ENCODE measurements around the gene HNRNPH1. TPM values are rescaled to one million over a fixed set of nuclear protein-coding genes. Genes with fewer than 3 reads are reported as not detected.

HNRNPH1 gene
- total and polyA plus RNA-seq, 10 donors: 214 to 931 (median 693) TPM

GRCh38 chr5:179572386-179572785 lies 51.1 kb downstream of the HNRNPH1 start:
- intact Hi-C loops (cut with DNase I; ENCODE audit: low total_unique reads): no loop called here
- Histone ChIP-seq H3K27ac (no peak overlapping the region), H3K36me3 (peaks cover 0 to 99% (median 82%) of the 10 kb centered on the region in 6 donors), H3K4me1 (peaks cover 0 to 12% (median 2%) of the 10 kb centered on the region in 6 donors), H3K9me3 (no peaks in the 10 kb centered on the region), H3K27me3 (replicated peaks in 1 of 7) (no peaks in the 10 kb centered on the region), H3K4me3 (no peak overlapping the region)
- peak; percentile 54 for DNase-seq
- TF ChIP-seq CTCF (IDR thresholded peaks at IDR 0.05 in 8 of 11, conservative IDR thresholded peaks at IDR 0.05 in 3 of 11) (no peak), POLR2AphosphoS5 (IDR thresholded peaks at IDR 0.05) (no peak), POLR2A (IDR thresholded peaks at IDR 0.05) (no peak)
- WGBS, 5 donors: 95 to 97% (median 96%) methylated on average over 8 of the region's 8 CpGs

GRCh38 chr5:179568721-179569120 lies 54.8 kb downstream of the HNRNPH1 start:
- Histone ChIP-seq H3K4me3 (no peak overlapping the region), H3K27me3 (replicated peaks in 1 of 7) (no peaks in the 10 kb centered on the region), H3K27ac (peak overlapping the region in 6 of 8 donors; percentile 5 to 48 (median 40)), H3K36me3 (peaks cover 0 to 100% (median 88%) of the 10 kb centered on the region in 6 donors), H3K4me1 (peaks cover 0 to 3% (median 0%) of the 10 kb centered on the region in 6 donors), H3K9me3 (no peaks in the 10 kb centered on the region)
- 38 to 60% (median 41%) methylated on average over 7 of the region's 7 CpGs for WGBS, 5 donors
- peak; percentile 9 for DNase-seq
- TF ChIP-seq CTCF (IDR thresholded peaks at IDR 0.05 in 8 of 11, conservative IDR thresholded peaks at IDR 0.05 in 3 of 11) (no peak), POLR2A (IDR thresholded peaks at IDR 0.05) (no peak), POLR2AphosphoS5 (IDR thresholded peaks at IDR 0.05) (no peak)
- intact Hi-C loops (cut with DNase I; ENCODE audit: low total_unique reads): no loop called here

- no peak for TF ChIP-seq POLR2A (IDR thresholded peaks at IDR 0.05)
- intact Hi-C loops (cut with DNase I; ENCODE audit: low total_unique reads): no loop called here
- Histone ChIP-seq H3K4me3 (no peak overlapping the region), H3K36me3 (peaks cover 0 to 94% (median 77%) of the 10 kb centered on the region in 6 donors), H3K27ac (no peak overlapping the region), H3K9me3 (no peaks in the 10 kb centered on the region), H3K4me1 (peaks cover 0 to 11% (median 7%) of the 10 kb centered on the region in 6 donors), H3K27me3 (replicated peaks in 1 of 7) (no peaks in the 10 kb centered on the region)
- 46 to 96% (median 50%) methylated on average over 2 of the region's 2 CpGs for WGBS, 5 donors
- no peak for DNase-seq
Measured at GRCh38 chr5:179564526-179564925, 58.9 kb downstream of the HNRNPH1 start.

Small RNA genes lying within 50 kb of the gene (small RNA-seq; reads per million reads assigned to genes)
- gene RF00017: 0 reads per million in 4 donors

Other genes starting within 250 kb of the HNRNPH1 start
- 10 to 100 TPM; 59.5 to 89.6 (median 69.3) TPM for gene RUFY1, start 73.1 kb downstream of the HNRNPH1 start, total RNA-seq
- gene RUFY1, start 73.1 kb downstream of the HNRNPH1 start, polyA plus RNA-seq: 10 to 100 TPM; 33.9 to 43.2 (median 36.0) TPM
- 1 to 10 TPM in 1 of 7 donors, not detected in 6; 1.6 TPM for gene CBY3, start 57.4 kb upstream of the HNRNPH1 start, total RNA-seq
- gene CBY3, start 57.4 kb upstream of the HNRNPH1 start, polyA plus RNA-seq: under 1 TPM in 1 of 3 donors, not detected in 2; 0.12 TPM
- gene CANX, start 75.3 kb upstream of the HNRNPH1 start, total RNA-seq: 100 to 1,000 TPM; 246 to 470 (median 419) TPM
- gene CANX, start 75.3 kb upstream of the HNRNPH1 start, polyA plus RNA-seq: 10 to 100 TPM; 36.5 to 56.4 (median 53.0) TPM
- 10 to 100 TPM; 31.3 to 42.8 (median 36.7) TPM for gene MAML1, start 109.2 kb upstream of the HNRNPH1 start, total RNA-seq
- 10 to 100 TPM in 1 of 3 donors, 1 to 10 TPM in 2; 4.7 to 10.7 (median 6.7) TPM for gene MAML1, start 109.2 kb upstream of the HNRNPH1 start, polyA plus RNA-seq
- gene LTC4S, start 170.3 kb upstream of the HNRNPH1 start, total RNA-seq: 10 to 100 TPM in 3 of 7 donors, 1 to 10 TPM in 4; 4.0 to 24.2 (median 9.2) TPM
- gene LTC4S, start 170.3 kb upstream of the HNRNPH1 start, polyA plus RNA-seq: 10 to 100 TPM in 1 of 3 donors, 1 to 10 TPM in 2; 3.1 to 14.9 (median 3.8) TPM
- 100 to 1,000 TPM in 2 of 7 donors, 10 to 100 TPM in 5; 76.8 to 117 (median 87.7) TPM for gene MGAT4B, start 183.2 kb upstream of the HNRNPH1 start, total RNA-seq
- 10 to 100 TPM; 34.9 to 49.3 (median 35.8) TPM for gene MGAT4B, start 183.2 kb upstream of the HNRNPH1 start, polyA plus RNA-seq
- gene SQSTM1, start 197.2 kb upstream of the HNRNPH1 start, total RNA-seq: 100 to 1,000 TPM; 241 to 328 (median 311) TPM
- 100 to 1,000 TPM; 105 to 185 (median 126) TPM for gene SQSTM1, start 197.2 kb upstream of the HNRNPH1 start, polyA plus RNA-seq
- gene MRNIP, start 235.1 kb upstream of the HNRNPH1 start, total RNA-seq: 10 to 100 TPM; 46.2 to 88.4 (median 48.0) TPM
- gene MRNIP, start 235.1 kb upstream of the HNRNPH1 start, polyA plus RNA-seq: 100 to 1,000 TPM in 1 of 3 donors, 10 to 100 TPM in 2; 34.9 to 107 (median 58.7) TPM

Measured in spleen (tissue), 11 donors.